Bronchial epithelial cell (primary cell): ENCODE measurements around the gene VAV2. TPM values are rescaled to one million over a fixed set of nuclear protein-coding genes. Genes with fewer than 3 reads are reported as not detected.

ENCODE experiments used
- DNase-seq: peaks from one replicate; pipeline ENCODE4 v3.0.0-alpha.2; 2010; ENCODE audit warnings: low read depth
- FAIRE-seq: peaks from 2 replicates; lab custom pipeline; 2011; peaks lifted over from hg19 to GRCh38; lab: Jason Lieb, UNC
- H3K27me3 ChIP-seq: 2 replicates; pipeline ENCODE4 v1.5.1; 2011; ENCODE audit warnings: low read length; ENCODE audit not compliant: control insufficient read depth, insufficient read depth
- H3K36me3 ChIP-seq: 2 replicates; pipeline ENCODE4 v1.5.1; 2011; ENCODE audit warnings: low read length; ENCODE audit not compliant: control insufficient read depth, insufficient read depth
- H3K4me3 ChIP-seq: 2 replicates; pipeline ENCODE4 v1.5.1; 2011; ENCODE audit warnings: mild to moderate bottlenecking, low read depth, low read length, control low read depth
- CTCF ChIP-seq: IDR thresholded peaks from 2 replicates; pipeline ENCODE4 v1.5.1; 2011; ENCODE audit warnings: mild to moderate bottlenecking, moderate library complexity, low read length, control low read depth, inconsistent platforms; ENCODE audit not compliant: insufficient read depth, severe bottlenecking
- total RNA-seq: library from RNA; depleted of rRNA; stranded (reverse); fragments of >200 nt; gene quantifications from 2 replicates; pipeline ENCODE4 v1.2.1, GENCODE V29; 2014

Gene VAV2
- total RNA-seq, 1 donor from 2014 or later, result 46.6 TPM

GRCh38 chr9:133995012-133995896 is 3.1 kb upstream of the VAV2 start:
- peak; percentile 33 for TF ChIP-seq CTCF
- FAIRE-seq, result peak; percentile 32
- no peaks in the 10 kb centered on the region for H3K27me3 ChIP-seq

DNA sequence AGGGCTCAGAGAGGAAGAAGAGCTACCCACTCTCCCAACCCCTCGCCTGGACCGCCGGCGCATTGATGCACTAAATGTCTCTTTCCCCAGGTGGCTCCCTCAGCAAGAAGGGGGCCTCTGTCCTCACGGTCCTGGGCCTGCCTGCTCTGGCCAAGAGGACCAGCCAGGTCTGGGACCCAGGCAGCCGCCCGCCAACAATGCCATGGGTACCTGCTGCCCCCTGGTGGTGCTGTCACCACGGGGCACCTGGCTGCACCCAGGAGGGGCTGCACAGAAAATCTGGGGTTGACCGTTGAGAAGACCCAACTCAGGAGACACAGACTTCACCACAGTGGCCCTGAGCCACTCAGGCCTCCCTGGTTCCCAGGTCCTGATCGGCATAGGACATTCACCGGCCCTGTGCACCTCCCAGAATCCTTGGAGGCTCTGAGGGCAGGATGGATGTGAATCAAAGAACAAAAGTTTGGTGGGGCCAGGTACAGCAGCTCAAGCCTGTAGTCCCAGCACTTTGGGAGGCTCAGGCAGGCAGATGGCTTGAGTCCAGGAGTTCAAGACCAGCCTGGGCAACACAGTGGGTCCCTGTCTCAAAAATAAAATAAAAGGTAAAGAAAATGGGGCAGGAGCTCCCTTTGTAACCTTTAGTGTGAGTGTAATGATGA is 2.4 kb upstream of the VAV2 start:
- Histone ChIP-seq H3K27me3 (no peaks in the 10 kb centered on the region), H3K36me3 (no peaks in the 10 kb centered on the region), H3K4me3 (no peak overlapping the region)
- DNase-seq (peak; percentile 38), FAIRE-seq (no peak)
- TF ChIP-seq CTCF, result peak; percentile 97

More at GRCh38 chr9:133995012-133995896, 3.1 kb upstream of the VAV2 start:
- no peak for DNase-seq
- H3K36me3 ChIP-seq, result no peaks in the 10 kb centered on the region
- H3K4me3 ChIP-seq, result no peak overlapping the region

DNA sequence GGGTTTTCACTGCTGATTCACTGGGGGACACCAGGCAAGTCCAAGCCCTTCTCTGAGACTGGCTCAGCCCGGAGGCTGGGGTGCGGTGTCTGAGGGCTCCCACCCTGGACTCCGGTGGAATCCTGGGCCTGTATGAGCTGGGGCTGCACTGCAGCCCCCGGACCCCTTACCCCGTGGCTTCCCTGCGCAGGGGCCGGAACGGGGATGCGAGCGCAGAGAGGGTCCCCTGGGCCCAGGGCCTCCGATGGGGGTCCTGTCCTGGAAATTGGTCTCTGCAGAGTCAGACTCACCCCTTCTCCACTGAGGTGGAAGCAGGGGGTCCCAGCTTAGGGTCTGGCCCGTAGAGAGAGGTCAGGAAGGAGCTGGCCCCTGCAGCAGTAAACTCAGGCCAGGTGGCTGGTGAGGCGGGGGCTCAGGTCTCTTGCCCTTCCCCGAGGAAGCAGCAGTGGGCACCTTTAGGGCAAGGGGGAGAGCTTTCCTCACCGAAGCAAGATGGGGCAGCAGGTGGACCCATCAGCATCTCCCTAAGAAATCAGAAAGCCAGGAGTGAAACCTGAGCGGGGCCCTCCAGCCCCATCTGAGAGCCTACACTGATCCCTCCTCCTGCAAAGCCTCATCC is 1.6 kb upstream of the VAV2 start:
- no peaks in the 10 kb centered on the region for H3K27me3 ChIP-seq
- no peak for TF ChIP-seq CTCF
- no peaks in the 10 kb centered on the region for H3K36me3 ChIP-seq
- FAIRE-seq, result no peak
- no peak for DNase-seq
- H3K4me3 ChIP-seq, result peak overlapping the region; percentile 78

DNA sequence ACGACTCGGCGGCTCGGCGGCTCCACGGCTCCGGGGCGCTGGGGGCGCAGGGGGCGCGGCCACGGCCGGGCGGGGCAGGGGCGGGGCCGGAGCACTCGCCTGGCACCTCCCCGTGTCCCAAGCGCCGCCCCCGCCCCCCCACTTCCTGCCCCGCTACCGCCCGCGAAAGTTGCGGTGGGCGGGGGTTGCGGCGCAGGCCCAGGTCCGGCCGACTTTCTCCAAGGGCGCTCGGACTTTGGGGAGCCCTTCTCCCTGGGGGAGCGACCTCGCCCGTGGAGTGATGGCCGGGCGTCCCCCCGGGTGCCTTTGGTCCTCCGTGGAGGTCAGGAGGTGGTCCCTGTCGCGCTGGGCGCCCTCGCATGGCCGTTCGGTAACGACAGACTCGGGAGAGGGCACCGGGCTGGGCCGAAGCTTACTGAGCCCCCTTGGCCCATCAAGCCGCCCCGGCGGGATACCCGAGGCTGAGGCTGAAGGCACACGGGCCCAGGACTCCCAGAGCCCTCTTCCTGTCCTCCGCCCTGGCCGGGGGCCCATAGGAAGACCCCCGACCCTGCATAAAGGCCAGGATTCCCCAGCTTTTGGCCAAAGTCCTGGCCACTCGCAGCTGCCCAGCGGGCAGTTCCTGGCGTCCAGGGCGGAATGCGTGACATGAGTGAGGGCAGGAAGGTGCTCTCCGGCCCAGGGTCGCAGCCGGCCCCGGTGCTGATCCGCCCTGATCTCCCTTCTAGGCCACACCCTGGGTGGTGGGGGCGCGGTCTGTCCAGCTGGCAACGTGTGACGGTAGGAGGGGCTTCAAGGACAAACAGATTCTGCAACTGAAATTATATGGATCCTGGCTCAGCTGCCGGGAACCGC is 883 bp upstream of the VAV2 start:
- FAIRE-seq, result no peak
- Histone ChIP-seq H3K27me3 (no peaks in the 10 kb centered on the region), H3K4me3 (peak overlapping the region; percentile 78), H3K36me3 (no peaks in the 10 kb centered on the region)
- peak; percentile 63 for TF ChIP-seq CTCF
- peak; percentile 86 for DNase-seq

DNA sequence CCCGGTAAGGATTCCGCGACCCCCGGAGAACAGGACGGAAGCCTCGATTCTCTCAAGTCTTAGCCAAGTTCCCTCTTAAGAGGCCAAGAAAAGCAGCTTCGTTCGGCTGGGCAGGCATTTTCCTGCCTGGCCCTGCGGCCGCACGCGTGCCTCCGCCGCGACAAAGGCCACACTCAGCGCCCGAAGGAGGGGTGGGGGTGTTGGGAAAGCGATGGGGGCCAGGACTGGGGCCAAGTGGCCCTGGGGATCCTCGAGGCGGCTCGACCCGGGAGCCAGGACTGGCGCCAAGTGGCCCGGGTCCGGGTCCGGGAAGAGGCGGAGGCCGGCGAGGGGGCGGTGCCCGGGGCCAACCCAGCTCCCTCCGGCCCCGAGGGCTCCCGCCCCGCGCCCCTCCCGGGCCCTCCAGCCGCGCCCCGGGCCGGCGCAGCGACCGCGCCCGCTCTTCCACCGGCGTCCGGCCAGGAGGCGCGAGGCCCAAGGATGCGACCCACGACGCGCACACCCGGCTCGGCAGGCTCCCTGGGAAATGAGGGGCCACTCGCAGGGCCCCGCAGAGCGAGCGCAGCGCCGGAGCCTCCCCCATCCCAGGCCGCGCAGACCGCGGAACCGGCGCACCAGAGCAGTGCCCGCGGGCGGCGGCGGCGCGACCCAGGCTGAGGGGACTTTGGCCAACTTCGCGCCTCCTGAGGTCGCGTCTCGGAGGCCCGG is 756 bp downstream of the VAV2 start:
- TF ChIP-seq CTCF, result no peak
- Histone ChIP-seq H3K4me3 (peak overlapping the region; percentile 78), H3K27me3 (no peaks in the 10 kb centered on the region), H3K36me3 (peaks cover 3% of the 10 kb centered on the region)
- no peak for FAIRE-seq
- no peak for DNase-seq
